ENCODE data around the gene TEX261.
"Not testable (repeated sequence)": the region's sequence is repeated elsewhere in the genome, so short reads cannot be mapped to it uniquely, and the experiment has no call there.

The TEX261 gene

GRCh38 chr2:71006323-71006722 lies 11.7 kb upstream of the TEX261 start:
- Histone ChIP-seq H3K4me1 (ENCODE audit: control insufficient read depth, insufficient read depth, low read length) (no peaks in the 10 kb centered on the region), H3K36me3 (ENCODE audit: insufficient read depth, low read length) (no peaks in the 10 kb centered on the region), H3K4me2 (ENCODE audit: low read length) (no peak overlapping the region), H3K27me3 (ENCODE audit: control insufficient read depth, insufficient read depth, low read length) (peaks cover 17% of the 10 kb centered on the region), H3K9me3 (replicated peaks; ENCODE audit: low read length) (no peaks in the 10 kb centered on the region), H3K9ac (ENCODE audit: low read depth, low read length) (no peak overlapping the region), H3K4me3 (ENCODE audit: low read length) (no peak overlapping the region)

DNA sequence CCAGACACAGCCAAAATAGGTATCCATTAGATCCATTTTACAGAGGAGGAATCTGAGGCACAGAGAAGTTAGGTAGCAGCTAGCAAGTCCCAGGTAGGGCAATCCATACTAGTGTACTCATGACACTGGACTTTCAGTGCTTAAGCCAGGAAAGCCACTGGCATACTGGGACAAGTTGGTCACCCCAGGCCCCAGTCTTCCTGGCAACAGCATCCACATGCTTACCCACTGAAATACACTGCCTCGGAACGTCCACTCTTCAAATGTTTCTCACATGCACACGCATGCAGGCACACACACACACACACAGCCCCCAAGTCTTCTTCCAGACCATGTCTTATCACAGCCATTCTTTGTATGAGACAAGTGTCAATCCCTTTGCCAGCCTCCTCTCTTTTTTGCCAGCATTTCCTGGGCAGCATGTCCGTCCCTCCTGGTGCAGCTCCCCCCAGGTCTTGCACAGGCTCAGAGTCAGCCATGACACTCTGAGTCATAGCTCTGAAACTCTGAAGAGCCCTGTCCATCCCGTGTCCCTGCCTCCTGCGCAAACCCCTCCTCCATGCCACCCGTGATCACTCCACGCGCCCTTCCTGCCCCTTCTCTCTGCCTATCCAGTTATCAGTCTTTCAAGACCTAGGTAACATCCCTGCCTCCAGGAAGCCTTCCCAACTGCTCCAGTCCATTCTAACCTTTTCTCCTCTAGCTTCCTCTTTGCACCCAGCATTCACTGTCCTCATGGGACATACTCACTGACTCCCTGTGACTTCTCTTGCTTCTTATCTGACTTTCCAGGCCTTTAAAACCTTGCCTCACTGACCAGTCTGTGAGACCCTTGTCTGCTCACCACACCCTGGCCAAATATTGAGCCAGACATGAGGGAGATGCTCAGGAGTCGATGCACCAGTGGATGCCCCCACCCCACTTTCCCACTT lies 10.9 kb upstream of the TEX261 start:
- no peaks in the 10 kb centered on the region for H3K36me3 ChIP-seq (ENCODE audit: insufficient read depth, low read length)
- H3K9ac ChIP-seq (ENCODE audit: low read depth, low read length), result no peak overlapping the region
- peaks cover 17% of the 10 kb centered on the region for H3K27me3 ChIP-seq (ENCODE audit: control insufficient read depth, insufficient read depth, low read length)
- H3K4me3 ChIP-seq (ENCODE audit: low read length), result no peak overlapping the region
- no peaks in the 10 kb centered on the region for H3K9me3 ChIP-seq (replicated peaks; ENCODE audit: low read length)
- no peak overlapping the region for H3K4me2 ChIP-seq (ENCODE audit: low read length)
- peaks cover 4% of the 10 kb centered on the region for H3K4me1 ChIP-seq (ENCODE audit: control insufficient read depth, insufficient read depth, low read length)

- Histone ChIP-seq H3K27me3 (ENCODE audit: control insufficient read depth, insufficient read depth, low read length) (peaks cover 17% of the 10 kb centered on the region), H3K4me3 (ENCODE audit: low read length) (no peak overlapping the region), H3K4me1 (ENCODE audit: control insufficient read depth, insufficient read depth, low read length) (peaks cover 4% of the 10 kb centered on the region), H3K9ac (ENCODE audit: low read depth, low read length) (no peak overlapping the region), H3K9me3 (replicated peaks; ENCODE audit: low read length) (no peaks in the 10 kb centered on the region), H3K4me2 (ENCODE audit: low read length) (no peak overlapping the region), H3K36me3 (ENCODE audit: insufficient read depth, low read length) (no peaks in the 10 kb centered on the region)
Measured at GRCh38 chr2:71004857-71005256, 10.2 kb upstream of the TEX261 start.

DNA sequence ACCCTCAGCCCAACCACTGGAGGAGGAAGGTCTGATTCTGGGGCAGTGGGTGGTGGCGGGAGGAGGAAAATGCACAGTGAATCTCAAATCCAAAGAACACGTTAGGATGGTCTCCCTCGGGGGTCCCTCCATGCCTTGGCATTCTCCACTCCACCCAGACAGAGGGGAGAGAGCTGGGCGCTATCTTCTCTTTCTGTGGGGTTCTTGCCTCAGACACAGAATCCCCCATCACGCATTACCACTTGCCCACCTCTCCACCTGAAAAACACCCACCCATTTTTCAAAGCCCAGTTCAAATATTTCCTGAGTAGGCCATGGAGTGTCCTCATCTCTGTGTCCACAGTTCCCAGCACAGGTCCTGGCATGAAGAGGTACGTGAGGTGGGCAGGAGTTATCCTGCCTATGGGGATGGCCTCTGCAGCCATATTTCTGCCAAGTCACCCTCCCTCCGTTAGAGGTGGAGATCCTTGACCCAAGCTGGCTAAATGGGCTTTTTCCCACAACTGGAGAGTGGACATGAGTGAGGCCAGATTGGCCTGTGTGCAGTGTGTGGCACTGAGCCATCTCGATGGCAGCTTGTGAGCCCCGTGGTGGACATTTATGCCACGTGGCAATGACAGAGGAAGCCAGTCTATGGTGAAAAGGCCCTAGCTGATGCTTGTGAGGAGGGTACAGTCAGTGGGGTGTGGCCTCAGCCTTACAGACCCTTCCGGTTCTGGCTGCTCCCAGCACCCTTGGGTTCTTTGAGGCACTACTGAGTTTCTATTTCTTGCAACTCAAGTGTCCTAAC lies 9.5 kb upstream of the TEX261 start:
- no peak overlapping the region for H3K4me2 ChIP-seq (ENCODE audit: low read length)
- H3K36me3 ChIP-seq (ENCODE audit: insufficient read depth, low read length), result no peaks in the 10 kb centered on the region
- no peak overlapping the region for H3K9ac ChIP-seq (ENCODE audit: low read depth, low read length)
- no peaks in the 10 kb centered on the region for H3K9me3 ChIP-seq (replicated peaks; ENCODE audit: low read length)
- no peak overlapping the region for H3K4me3 ChIP-seq (ENCODE audit: low read length)
- peaks cover 4% of the 10 kb centered on the region for H3K4me1 ChIP-seq (ENCODE audit: control insufficient read depth, insufficient read depth, low read length)
- peaks cover 17% of the 10 kb centered on the region for H3K27me3 ChIP-seq (ENCODE audit: control insufficient read depth, insufficient read depth, low read length)

DNA sequence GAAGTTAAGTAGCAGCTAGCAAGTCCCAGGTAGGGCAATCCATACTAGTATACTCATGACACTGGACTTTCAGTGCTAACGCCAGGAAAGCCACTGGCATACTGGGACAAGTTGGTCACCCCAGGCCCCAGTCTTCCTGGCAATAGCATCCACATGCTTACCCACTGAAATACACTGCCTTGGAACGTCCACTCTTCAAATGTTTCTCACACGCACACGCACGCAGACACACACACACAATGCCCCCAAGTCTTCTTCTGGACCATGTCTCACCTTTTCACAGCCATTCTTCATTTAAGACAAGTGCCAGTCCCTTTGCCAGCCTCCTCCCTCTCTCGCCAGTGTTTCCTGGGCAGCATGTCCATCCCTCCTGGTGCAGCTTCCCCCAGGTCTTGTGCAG lies 8.7 kb upstream of the TEX261 start:
- no peaks in the 10 kb centered on the region for H3K36me3 ChIP-seq (ENCODE audit: insufficient read depth, low read length)
- H3K4me3 ChIP-seq (ENCODE audit: low read length), result no peak overlapping the region
- peaks cover 4% of the 10 kb centered on the region for H3K4me1 ChIP-seq (ENCODE audit: control insufficient read depth, insufficient read depth, low read length)
- H3K9me3 ChIP-seq (replicated peaks; ENCODE audit: low read length), result no peaks in the 10 kb centered on the region
- no peak overlapping the region for H3K4me2 ChIP-seq (ENCODE audit: low read length)
- H3K27me3 ChIP-seq (ENCODE audit: control insufficient read depth, insufficient read depth, low read length), result peaks cover 20% of the 10 kb centered on the region
- H3K9ac ChIP-seq (ENCODE audit: low read depth, low read length), result no peak overlapping the region

- Histone ChIP-seq H3K36me3 (ENCODE audit: insufficient read depth, low read length) (no peaks in the 10 kb centered on the region), H3K9ac (ENCODE audit: low read depth, low read length) (no peak overlapping the region), H3K4me1 (ENCODE audit: control insufficient read depth, insufficient read depth, low read length) (peaks cover 4% of the 10 kb centered on the region), H3K27me3 (ENCODE audit: control insufficient read depth, insufficient read depth, low read length) (peaks cover 20% of the 10 kb centered on the region), H3K4me2 (ENCODE audit: low read length) (no peak overlapping the region), H3K4me3 (ENCODE audit: low read length) (no peak overlapping the region), H3K9me3 (replicated peaks; ENCODE audit: low read length) (no peaks in the 10 kb centered on the region)
Measured at GRCh38 chr2:71001981-71002570, 7.4 kb upstream of the TEX261 start.

DNA sequence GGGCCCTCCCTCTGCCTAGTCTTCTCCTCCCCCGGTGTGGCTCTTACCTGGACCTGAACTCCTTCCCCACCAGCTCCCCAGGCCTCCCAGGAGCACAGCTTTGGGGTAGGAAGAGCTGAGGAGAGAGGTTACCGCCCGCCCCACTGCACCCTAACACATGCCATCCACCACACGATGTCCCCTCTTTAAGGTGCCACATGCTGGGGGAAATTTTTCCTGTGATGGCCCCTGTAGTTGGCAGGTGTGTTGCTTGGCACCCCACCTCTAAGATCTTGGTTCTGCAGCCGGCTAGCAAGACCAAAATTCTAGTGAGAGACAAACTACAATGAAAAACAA lies 6.9 kb upstream of the TEX261 start:
- Histone ChIP-seq H3K4me3 (ENCODE audit: low read length) (no peak overlapping the region), H3K36me3 (ENCODE audit: insufficient read depth, low read length) (no peaks in the 10 kb centered on the region), H3K4me1 (ENCODE audit: control insufficient read depth, insufficient read depth, low read length) (peaks cover 4% of the 10 kb centered on the region), H3K9me3 (replicated peaks; ENCODE audit: low read length) (no peaks in the 10 kb centered on the region), H3K9ac (ENCODE audit: low read depth, low read length) (no peak overlapping the region), H3K4me2 (ENCODE audit: low read length) (no peak overlapping the region), H3K27me3 (ENCODE audit: control insufficient read depth, insufficient read depth, low read length) (peaks cover 20% of the 10 kb centered on the region)

DNA sequence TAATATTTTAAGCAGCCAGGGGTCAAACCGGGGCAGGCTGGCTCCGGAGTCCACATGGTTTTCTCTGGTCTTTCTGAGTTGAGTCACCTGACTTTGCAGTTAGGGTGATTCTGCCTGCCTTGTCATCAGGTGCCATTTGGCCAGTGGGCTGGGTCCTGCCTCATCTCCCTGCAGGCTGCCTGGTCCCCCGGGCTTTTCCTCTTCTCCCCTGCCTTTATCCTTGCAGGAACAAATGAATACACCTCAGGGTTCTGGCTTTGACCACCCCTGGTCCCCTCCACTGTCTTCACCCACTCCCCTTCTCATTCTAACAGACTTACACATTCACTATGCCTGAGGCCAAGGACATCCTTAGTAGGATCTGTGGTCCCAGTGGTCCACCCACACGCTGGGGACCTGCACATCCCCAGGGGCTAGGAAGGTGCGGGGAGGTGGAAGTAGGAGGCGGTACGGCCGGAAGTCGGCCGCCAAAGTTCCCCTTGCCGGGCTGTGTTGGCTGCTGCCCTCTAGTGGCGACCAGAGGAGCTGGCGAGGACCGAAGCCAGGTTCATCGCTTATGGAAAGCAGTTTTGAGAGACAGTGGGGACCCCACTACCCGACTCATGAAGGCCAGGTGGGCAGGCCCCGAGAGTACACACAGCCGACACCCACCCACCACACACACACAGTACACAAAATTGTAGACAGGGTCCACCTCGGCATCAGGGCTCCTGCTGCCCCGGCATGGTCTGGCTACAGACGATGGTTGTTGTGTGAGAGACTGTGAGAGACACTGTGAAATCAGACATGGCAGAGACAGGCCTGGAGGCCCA lies 6.3 kb upstream of the TEX261 start:
- Histone ChIP-seq H3K9ac (ENCODE audit: low read depth, low read length) (peak overlapping the region; percentile 5), H3K4me1 (ENCODE audit: control insufficient read depth, insufficient read depth, low read length) (peaks cover 4% of the 10 kb centered on the region), H3K27me3 (ENCODE audit: control insufficient read depth, insufficient read depth, low read length) (peaks cover 20% of the 10 kb centered on the region), H3K36me3 (ENCODE audit: insufficient read depth, low read length) (no peaks in the 10 kb centered on the region), H3K4me2 (ENCODE audit: low read length) (peak overlapping the region; percentile 81), H3K4me3 (ENCODE audit: low read length) (peak overlapping the region; percentile 63), H3K9me3 (replicated peaks; ENCODE audit: low read length) (no peaks in the 10 kb centered on the region)

DNA sequence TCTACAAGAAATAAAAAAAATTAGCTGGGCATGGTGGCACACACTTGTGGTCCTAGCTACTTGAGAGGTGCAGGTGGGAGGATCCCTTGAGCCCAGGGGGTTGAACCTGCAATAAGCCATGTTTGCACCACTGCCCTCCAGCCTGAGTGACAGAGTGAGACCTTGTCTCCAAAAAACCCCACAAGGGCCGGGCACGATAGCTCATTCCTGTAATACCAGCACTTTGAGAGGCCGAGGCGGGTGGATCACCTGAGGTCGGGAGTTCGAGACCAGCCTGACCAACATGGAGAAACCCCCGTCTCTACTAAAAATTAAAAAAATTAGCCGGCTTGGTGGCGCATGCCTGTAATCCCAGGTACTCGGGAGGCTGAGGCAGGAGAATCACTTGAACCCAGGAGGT lies 5.3 kb upstream of the TEX261 start:
- not testable (repeated sequence) for H3K9ac ChIP-seq (ENCODE audit: low read depth, low read length); H3K36me3 ChIP-seq (ENCODE audit: insufficient read depth, low read length); H3K4me1 ChIP-seq (ENCODE audit: control insufficient read depth, insufficient read depth, low read length); H3K4me3 ChIP-seq (ENCODE audit: low read length); H3K4me2 ChIP-seq (ENCODE audit: low read length); H3K9me3 ChIP-seq (replicated peaks; ENCODE audit: low read length)
- H3K27me3 ChIP-seq (ENCODE audit: control insufficient read depth, insufficient read depth, low read length), result peaks cover 20% of the 10 kb centered on the region

- Histone ChIP-seq H3K36me3 (ENCODE audit: insufficient read depth, low read length) (no peaks in the 10 kb centered on the region), H3K27me3 (ENCODE audit: control insufficient read depth, insufficient read depth, low read length) (peaks cover 18% of the 10 kb centered on the region), H3K9me3 (replicated peaks; ENCODE audit: low read length) (no peaks in the 10 kb centered on the region), H3K4me3 (ENCODE audit: low read length) (no peak overlapping the region), H3K4me2 (ENCODE audit: low read length) (no peak overlapping the region), H3K9ac (ENCODE audit: low read depth, low read length) (no peak overlapping the region), H3K4me1 (ENCODE audit: control insufficient read depth, insufficient read depth, low read length) (peaks cover 7% of the 10 kb centered on the region)
Measured at GRCh38 chr2:70999362-70999761, 4.7 kb upstream of the TEX261 start.

GRCh38 chr2:70998885-70999284 lies 4.2 kb upstream of the TEX261 start:
- H3K4me2 ChIP-seq (ENCODE audit: low read length); H3K4me3 ChIP-seq (ENCODE audit: low read length); H3K9me3 ChIP-seq (replicated peaks; ENCODE audit: low read length); H3K9ac ChIP-seq (ENCODE audit: low read depth, low read length); H3K36me3 ChIP-seq (ENCODE audit: insufficient read depth, low read length); H3K4me1 ChIP-seq (ENCODE audit: control insufficient read depth, insufficient read depth, low read length): not testable (repeated sequence)
- H3K27me3 ChIP-seq (ENCODE audit: control insufficient read depth, insufficient read depth, low read length), result peaks cover 14% of the 10 kb centered on the region
